Retinal pigment epithelial cell (primary cell): Measurements from ENCODE around the gene MKNK1.

Experiments
- DNase-seq: peaks from one replicate; pipeline ENCODE4 v3.0.0-alpha.2; 2010; ENCODE audit warnings: low read depth
- H3K4me3 ChIP-seq: 2 replicates; pipeline ENCODE4 v1.5.1; 2011; ENCODE audit warnings: mild to moderate bottlenecking, low read length, control low read depth, moderate library complexity
- CTCF ChIP-seq: conservative IDR thresholded peaks from 2 replicates; pipeline ENCODE4 v1.5.1; 2011; ENCODE audit warnings: low read depth, low read length, control low read depth, inconsistent platforms

The MKNK1 gene

DNA sequence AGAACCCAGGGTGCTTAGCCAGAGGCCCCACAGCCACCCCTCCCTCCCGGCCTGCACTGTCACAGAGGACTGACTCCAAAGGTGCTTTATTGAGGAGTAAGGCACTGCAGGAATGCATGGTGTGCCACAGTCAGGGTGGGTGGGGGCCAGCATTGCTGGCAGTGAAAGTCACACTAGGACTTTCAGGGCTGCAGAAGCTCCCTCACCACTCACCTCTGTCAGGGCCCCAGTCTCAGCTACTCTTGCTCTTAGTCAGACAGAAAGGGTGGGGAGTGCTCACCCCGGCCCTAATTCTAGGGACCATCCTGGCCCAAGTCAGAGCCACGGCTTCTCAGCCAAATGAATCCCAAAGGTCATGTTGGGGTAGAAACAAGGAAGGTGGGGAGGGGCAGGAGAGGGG lies 72.0 kb downstream of the MKNK1 start:
- no peak overlapping the region for H3K4me3 ChIP-seq
- TF ChIP-seq CTCF = no peak
- no peak for DNase-seq

- H3K4me3 ChIP-seq = no peak overlapping the region
- DNase-seq = no peak
- peak; percentile 41 for TF ChIP-seq CTCF
Measured at GRCh38 chr1:46530791-46531409, 73.2 kb downstream of the MKNK1 start.

DNA sequence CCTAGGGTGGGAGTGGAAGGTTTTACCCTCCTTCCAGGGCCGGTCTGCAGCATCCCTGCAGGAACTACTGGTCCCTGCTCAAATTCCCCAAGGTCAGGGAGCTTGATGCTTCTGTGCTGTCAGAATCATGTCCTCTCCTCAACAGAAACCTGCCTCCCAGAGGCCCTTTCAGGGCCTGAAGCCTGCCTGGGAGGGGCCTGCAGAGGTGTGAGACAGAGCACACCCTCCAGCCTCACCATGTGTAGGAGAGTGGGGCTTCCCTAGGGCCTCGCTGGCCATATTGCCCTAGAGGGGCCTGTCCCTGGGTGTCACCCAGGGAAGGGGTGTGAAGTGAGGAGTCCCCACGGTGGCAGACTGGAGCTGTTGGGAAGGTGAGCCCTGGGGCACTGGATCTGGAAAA lies 73.8 kb downstream of the MKNK1 start:
- no peak for TF ChIP-seq CTCF
- DNase-seq = no peak
- no peak overlapping the region for H3K4me3 ChIP-seq

GRCh38 chr1:46529031-46529630 lies 74.9 kb downstream of the MKNK1 start:
- no peak for TF ChIP-seq CTCF
- DNase-seq = no peak
- no peak overlapping the region for H3K4me3 ChIP-seq

- peak; percentile 51 for TF ChIP-seq CTCF
- DNase-seq = no peak
- no peak overlapping the region for H3K4me3 ChIP-seq
Measured at GRCh38 chr1:46528297-46528955, 75.6 kb downstream of the MKNK1 start.

DNA sequence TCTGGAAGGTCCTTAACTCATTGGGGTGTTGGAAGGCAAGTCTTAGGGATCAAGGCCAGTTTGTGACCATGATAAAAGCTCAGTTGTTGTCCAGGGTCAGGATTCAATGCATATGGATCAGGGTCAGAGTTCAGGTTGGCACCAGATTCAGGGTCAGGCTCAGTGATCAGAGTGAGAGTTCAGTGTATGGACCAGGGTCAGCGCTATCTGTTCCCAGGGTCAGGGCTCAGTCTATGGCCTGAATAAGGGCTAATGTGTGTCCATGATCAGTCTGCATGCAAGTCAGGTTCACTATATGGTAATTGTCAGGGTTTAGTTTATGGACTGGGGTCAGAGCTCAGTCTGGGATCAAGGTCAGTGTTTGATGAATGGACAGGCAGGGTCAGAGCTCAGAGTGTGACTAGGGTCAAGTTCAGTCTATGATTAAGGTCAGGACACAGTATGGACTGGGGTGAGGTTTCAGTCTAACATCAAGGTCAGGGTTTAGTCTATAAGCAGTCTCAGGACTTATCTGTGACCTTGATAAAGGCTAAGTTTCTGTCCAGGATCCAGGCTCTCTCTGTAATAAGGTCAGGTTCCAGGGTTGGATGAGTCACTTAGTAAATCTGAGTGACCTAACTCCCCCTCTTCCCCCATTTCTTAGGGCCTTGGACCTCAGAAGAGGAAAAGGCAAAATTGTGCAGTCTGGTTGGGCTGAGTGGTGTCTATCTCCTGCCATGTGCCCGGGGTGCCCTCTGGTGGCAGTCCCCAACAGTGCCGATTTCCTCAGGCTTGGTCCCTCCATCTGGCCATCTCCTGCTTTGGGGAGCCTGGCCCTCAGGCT lies 76.4 kb downstream of the MKNK1 start:
- H3K4me3 ChIP-seq = no peak overlapping the region
- DNase-seq = no peak
- TF ChIP-seq CTCF = peak; percentile 96
